ENCODE data around the gene EID2. TPM values are rescaled to one million over a fixed set of nuclear protein-coding genes. Genes with fewer than 3 reads are reported as not detected.

EID2 gene
- total and polyA plus RNA-seq, 2 of the 13 experiments (the other 11 are each of a cell fraction or from before 2014, with no cell fraction given): 3.7 to 14.1 TPM

GRCh38 chr19:39502640-39503417 is 37.1 kb downstream of the EID2 start (continued):
- no peak for TF ChIP-seq ZNF512B (CRISPR knock-in tag; IDR thresholded peaks at IDR 0.05; ENCODE audit: borderline replicate concordance)
- TF ChIP-seq ZNF326 (CRISPR knock-in tag; IDR thresholded peaks at IDR 0.05; ENCODE audit: borderline replicate concordance): no peak
- TF ChIP-seq ZNF362 (CRISPR knock-in tag; IDR thresholded peaks at IDR 0.05; ENCODE audit: borderline replicate concordance): peak; percentile 59
- TF ChIP-seq PITX1 (CRISPR knock-in tag; IDR thresholded peaks at IDR 0.05): peak; percentile 25; the same call in 1 of the 2 replicates
- TF ChIP-seq ZNF317 (CRISPR knock-in tag; IDR thresholded peaks at IDR 0.05): no peak
- TF ChIP-seq GTF3A (CRISPR knock-in tag; conservative IDR thresholded peaks at IDR 0.05): 0 out of 2 replicates have a peak, but pooled peaks have one; percentile 40
- peak; percentile 98 for TF ChIP-seq TFDP1 (CRISPR knock-in tag; IDR thresholded peaks at IDR 0.05; ENCODE audit: borderline replicate concordance)
- peak; percentile 98 for TF ChIP-seq ZNF30 (CRISPR knock-in tag; IDR thresholded peaks at IDR 0.05)
- peak; percentile 96 for TF ChIP-seq ZNF318 (CRISPR knock-in tag; IDR thresholded peaks at IDR 0.05)
- no peak; the same call in 1 of the 2 replicates for TF ChIP-seq KDM2A (CRISPR knock-in tag; IDR thresholded peaks at IDR 0.05; ENCODE audit: borderline replicate concordance, low read depth)
- TF ChIP-seq ZNF24 (IDR thresholded peaks at IDR 0.05): no peak
- no peak for TF ChIP-seq HNF1B (CRISPR knock-in tag; IDR thresholded peaks at IDR 0.05)

Data from HepG2 (cell line).